Left lung (tissue), 10 donors: Measurements from ENCODE around the gene RIC3. TPM values are rescaled to one million over a fixed set of nuclear protein-coding genes. Genes with fewer than 3 reads are reported as not detected.

ENCODE experiments used
- ATAC-seq: fragments of 200-7000 bp; cut with Tn5 transposase; one replicate; pipeline ENCODE4 v1.9.1; 2020; ENCODE audit warnings: moderate library complexity
- DNase-seq, 4 donors: peaks; one replicate each; pipeline ENCODE4 v3.0.0-alpha.2; 2013 to 2020
- H3K27ac ChIP-seq, 2 donors: fragments of 200-600 bp; sonication (generic) in 1 of 2; one replicate each; pipeline versions ENCODE4 v1.5.0 to v1.8.0; 2020 to 2021
- H3K27me3 ChIP-seq, 2 donors: fragments of 200-600 bp; sonication (generic) in 1 of 2; one replicate each; pipeline versions ENCODE4 v1.5.0 to v1.8.0; 2020 to 2021
- H3K36me3 ChIP-seq, 2 donors: fragments of 200-600 bp; sonication (generic) in 1 of 2; one replicate each; pipeline versions ENCODE4 v1.5.0 to v1.8.0; 2020 to 2021
- H3K4me1 ChIP-seq, 2 donors: fragments of 200-600 bp; one replicate each; pipeline ENCODE4 v1.8.0; 2021
- H3K4me3 ChIP-seq, 2 donors: fragments of 200-600 bp; sonication (generic) in 1 of 2; one replicate each; pipeline versions ENCODE4 v1.5.0 to v1.8.0; 2020 to 2021; ENCODE audit warnings: mild to moderate bottlenecking in 1 of 2
- H3K9me3 ChIP-seq, 2 donors: fragments of 200-600 bp; sonication (generic) in 1 of 2; one replicate each; pipeline versions ENCODE4 v1.5.0 to v1.8.0; 2020 to 2021
- CTCF ChIP-seq, 2 donors: fragments of 200-600 bp; sonication (generic) in 1 of 2; IDR thresholded peaks; one replicate each; pipeline versions ENCODE4 v1.5.0 to v1.8.0; 2021; ENCODE audit warnings: antibody characterized with exemption in 2 of 2
- intact Hi-C, 2 donors: fragments of 100-400 bp; cut with DNase I; formaldehyde crosslinking; loops; one replicate each; pipeline versions ENCODE4 v1.11.2 to v1.14.2; 2022
- polyA plus RNA-seq, 6 donors: library from polyadenylated mRNA; unstranded; fragments of 120-200 nt; gene quantifications; one replicate each; pipeline ENCODE4 v1.2.1, GENCODE V29; 2013; ENCODE audit not compliant: insufficient read length in 6 of 6
- total RNA-seq, 2 donors: library from RNA; stranded (reverse); fragmentation: NEBNext Ultra II Directional; extraction: Animal tissue kit (Norgen Biotek cat#: 25700); gene quantifications; one replicate each; pipeline ENCODE4 v1.2.1, GENCODE V29; 2021
- donor health status: DM: no; HTN: yes; CAD: no.
- donor health status: DM: no; HTN: no; CAD: no.

Gene RIC3
- total and polyA plus RNA-seq, 8 donors: 2.2 to 8.6 (median 3.2) TPM

DNA sequence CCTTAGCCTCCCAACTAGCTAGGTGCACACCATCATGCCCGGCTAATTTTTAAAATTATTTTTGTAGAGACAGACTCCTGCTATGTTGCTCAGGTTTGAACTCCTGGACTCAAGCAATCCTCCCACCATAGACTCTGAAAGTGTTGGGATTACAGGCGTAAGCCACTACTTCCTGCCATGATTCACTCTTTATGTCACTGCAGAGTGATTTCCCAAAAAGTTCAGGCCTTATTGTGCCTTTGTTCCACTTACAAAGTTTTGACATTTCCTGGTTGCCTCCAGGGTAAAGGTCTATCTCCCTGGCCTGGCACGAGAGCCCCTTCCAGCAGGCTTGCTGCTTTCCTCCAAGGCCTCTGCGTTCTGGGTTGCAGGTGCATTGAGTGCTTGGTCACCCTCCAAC lies 44.6 kb upstream of the RIC3 start:
- TF ChIP-seq CTCF (IDR thresholded peaks at IDR 0.05): no peak
- peak; percentile 19 for ATAC-seq

GRCh38 chr11:8209208-8209807 lies 40.5 kb upstream of the RIC3 start:
- H3K4me3 ChIP-seq: no peak overlapping the region
- TF ChIP-seq CTCF (IDR thresholded peaks at IDR 0.05): peak; percentile 6 to 38
- H3K9me3 ChIP-seq: no peaks in the 10 kb centered on the region
- intact Hi-C loops: no loop called here
- peaks cover 0 to 17% of the 10 kb centered on the region in 2 donors for H3K4me1 ChIP-seq
- ATAC-seq (no peak), DNase-seq (no peak)
- peaks cover 0 to 36% of the 10 kb centered on the region in 2 donors for H3K27me3 ChIP-seq
- H3K27ac ChIP-seq: no peak overlapping the region
- no peaks in the 10 kb centered on the region for H3K36me3 ChIP-seq

More for the DNA sequence above, 44.6 kb upstream of the RIC3 start:
- H3K36me3 ChIP-seq: no peaks in the 10 kb centered on the region
- H3K4me3 ChIP-seq: no peak overlapping the region
- DNase-seq: no peak
- peak overlapping the region in 1 of 2 donors; percentile 13 for H3K27ac ChIP-seq
- H3K27me3 ChIP-seq: peaks cover 0 to 11% of the 10 kb centered on the region in 2 donors
- intact Hi-C loops: no loop called here
- no peaks in the 10 kb centered on the region for H3K9me3 ChIP-seq
- no peaks in the 10 kb centered on the region for H3K4me1 ChIP-seq

GRCh38 chr11:8207080-8208000 lies 38.5 kb upstream of the RIC3 start:
- ATAC-seq: no peak
- peak overlapping the region; percentile 17 to 74 for H3K27ac ChIP-seq
- no peak overlapping the region for H3K4me3 ChIP-seq

DNA sequence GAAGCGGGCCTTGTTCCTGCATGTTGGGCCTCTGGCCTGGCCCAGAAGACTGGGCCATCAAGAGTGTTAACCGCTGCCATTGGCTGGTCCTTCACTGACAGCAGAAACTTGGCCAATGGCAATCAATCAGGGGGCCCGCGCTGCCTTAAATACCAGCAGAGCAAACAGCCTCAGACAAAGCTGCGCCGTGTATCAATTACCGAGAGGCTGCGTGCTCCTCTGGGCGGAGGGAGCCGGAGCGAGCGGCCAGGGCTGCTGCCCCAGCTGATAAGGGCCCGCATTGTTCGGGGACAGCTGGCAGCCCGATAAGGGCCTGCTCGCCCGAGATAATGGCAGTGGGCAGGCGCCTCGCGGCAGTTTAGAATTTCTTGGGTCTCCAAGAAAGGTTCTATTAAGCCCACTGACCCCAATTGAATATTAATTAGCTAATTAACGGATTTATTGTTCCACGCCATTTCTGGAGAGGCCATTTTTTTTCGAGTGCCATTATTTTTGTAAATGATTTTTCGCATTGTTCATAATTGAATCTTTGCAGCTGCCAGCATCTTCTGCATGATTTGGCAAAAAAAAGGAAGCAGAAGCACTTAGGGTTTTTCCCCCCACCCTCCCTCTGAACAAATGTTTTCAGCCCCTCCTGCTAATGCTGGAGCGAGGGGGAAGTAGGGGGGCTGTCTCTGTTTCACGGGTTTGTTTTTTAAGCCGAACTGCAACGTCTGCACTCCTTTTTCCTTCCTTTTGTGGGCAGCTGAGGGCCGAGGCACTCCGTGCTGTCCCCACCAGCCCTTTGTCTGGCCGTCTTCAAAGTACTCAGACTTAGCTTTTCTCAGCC lies 37.6 kb upstream of the RIC3 start:
- ATAC-seq (peak; percentile 74), DNase-seq (peak in 2 of 4 donors; percentile 61 to 77)
- Histone ChIP-seq H3K4me1 (peaks cover 0 to 26% of the 10 kb centered on the region in 2 donors), H3K27me3 (peaks cover 0 to 36% of the 10 kb centered on the region in 2 donors), H3K9me3 (no peaks in the 10 kb centered on the region), H3K27ac (peak overlapping the region; percentile 17 to 74), H3K36me3 (no peaks in the 10 kb centered on the region), H3K4me3 (peak overlapping the region in 1 of 2 donors; percentile 3)
- intact Hi-C loops: no loop called here
- no peak for TF ChIP-seq CTCF (IDR thresholded peaks at IDR 0.05)

More at GRCh38 chr11:8207080-8208000, 38.5 kb upstream of the RIC3 start:
- H3K27me3 ChIP-seq: peaks cover 0 to 36% of the 10 kb centered on the region in 2 donors
- intact Hi-C loops: no loop called here
- H3K36me3 ChIP-seq: no peaks in the 10 kb centered on the region
- peaks cover 0 to 19% of the 10 kb centered on the region in 2 donors for H3K4me1 ChIP-seq
- no peaks in the 10 kb centered on the region for H3K9me3 ChIP-seq
- TF ChIP-seq CTCF (IDR thresholded peaks at IDR 0.05): no peak
- no peak for DNase-seq
